Effector CD4-positive, alpha-beta T cell (primary cell): ENCODE data around the gene RSKR.
A peak's percentile ranks its signal among the peaks of the same experiment; 100 is the strongest.
"Not testable (repeated sequence)": the region's sequence is repeated elsewhere in the genome, so short reads cannot be mapped to it uniquely, and the experiment has no call there.

Experiments used
- DNase-seq: peaks from one replicate; pipeline ENCODE4 v3.0.0-alpha.2; 2020

The RSKR gene

GRCh38 chr17:28576758-28577465, 37.1 kb downstream of the RSKR start, which contains the start of gene ALDOC:
TSS of gene ALDOC (minus strand) at chr17:28576895. CDS start at chr17:28575532, 1,363 bp downstream.
- peak; percentile 97 for DNase-seq

GRCh38 chr17:28576016-28576415, 38.0 kb downstream of the RSKR start:
- DNase-seq: not testable (repeated sequence)

GRCh38 chr17:28575126-28575795, 38.7 kb downstream of the RSKR start:
- DNase-seq: no peak

GRCh38 chr17:28574526-28574925, 39.5 kb downstream of the RSKR start:
- no peak for DNase-seq

GRCh38 chr17:28573966-28574480, 40.0 kb downstream of the RSKR start:
- no peak for DNase-seq

- no peak for DNase-seq
These were observed 40.5 kb downstream of the RSKR start for GRCh38 chr17:28573521-28573920.

- DNase-seq: no peak
These were observed 41.0 kb downstream of the RSKR start for GRCh38 chr17:28573040-28573380.

GRCh38 chr17:28572259-28573039, 41.5 kb downstream of the RSKR start:
- DNase-seq: no peak

- DNase-seq: peak; percentile 90
These were observed 42.4 kb downstream of the RSKR start, which contains the start of gene PIGS for GRCh38 chr17:28571361-28572122. TSS of gene PIGS (minus strand) at chr17:28571524. CDS start at chr17:28571496, 28 bp downstream.

- peak; percentile 50 for DNase-seq
These were observed 43.1 kb downstream of the RSKR start for GRCh38 chr17:28570716-28571360.

- no peak for DNase-seq
These were observed 44.5 kb downstream of the RSKR start for GRCh38 chr17:28569446-28569845.

GRCh38 chr17:28567604-28568003, 46.4 kb downstream of the RSKR start:
- DNase-seq: no peak

GRCh38 chr17:28563475-28563874, 50.5 kb downstream of the RSKR start:
- DNase-seq: no peak
